Nephron (organoid): Measurements from ENCODE around the gene TNFRSF25.

Source experiments
- H3K27ac Mint-ChIP-seq, 3 experiments: 2 replicates each; pipeline ENCODE4 v1.8.0; 2020; ENCODE audit warnings: mixed read lengths in 3 of 3, mild to moderate bottlenecking in 2 of 3, moderate library complexity in 1 of 3
- H3K27me3 Mint-ChIP-seq: 2 replicates; pipeline ENCODE4 v1.8.0; 2021; ENCODE audit warnings: low read depth, mild to moderate bottlenecking, moderate library complexity, mixed read lengths
- H3K36me3 Mint-ChIP-seq: 2 replicates; pipeline ENCODE4 v1.8.0; 2020; ENCODE audit warnings: low read depth, mixed read lengths
- H3K4me1 Mint-ChIP-seq: 2 replicates; pipeline ENCODE4 v1.8.0; 2020; ENCODE audit warnings: mixed read lengths
- H3K4me3 Mint-ChIP-seq, 3 experiments: 2 replicates each; pipeline ENCODE4 v1.8.0; 2020; ENCODE audit warnings: mild to moderate bottlenecking in 3 of 3, mixed read lengths in 3 of 3, moderate library complexity in 2 of 3
- H3K9me3 Mint-ChIP-seq: 2 replicates; pipeline ENCODE4 v1.8.0; 2020; ENCODE audit warnings: mixed read lengths
- TF ChIP-seq, protein P1 (sequence below), 3 experiments: fragments of 200-600 bp; sonication (generic); IDR thresholded peaks; one replicate each; pipeline ENCODE4 v1.5.0; 2021; ENCODE audit warnings: antibody characterized with exemption in 3 of 3; ENCODE audit not compliant: unreplicated experiment in 3 of 3

The TNFRSF25 gene

DNA sequence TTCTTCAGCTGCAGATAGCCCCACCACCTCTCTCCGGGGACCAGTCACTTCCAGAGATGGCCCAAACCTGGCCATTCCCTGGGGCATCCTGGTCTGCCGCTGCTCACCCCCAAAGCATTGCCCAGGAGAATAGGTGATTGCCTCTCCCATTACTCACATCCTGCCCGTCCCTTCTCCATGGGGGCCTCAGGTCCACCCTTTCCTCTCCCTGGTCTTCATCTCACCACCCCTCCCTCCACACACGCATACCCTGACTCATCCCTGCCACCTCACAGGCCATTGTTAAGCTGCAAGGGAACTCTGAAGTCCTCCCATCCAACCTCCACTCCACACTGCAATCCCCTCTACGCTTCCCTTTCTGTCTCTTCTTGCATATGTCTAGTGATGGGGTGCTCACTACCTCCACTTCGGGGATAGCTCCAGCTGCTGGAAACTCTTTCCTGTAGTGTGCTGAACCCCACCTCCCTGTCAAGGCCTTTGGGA, 25.5 kb upstream of the TNFRSF25 start, which contains the start of gene PLEKHG5:
PLEKHG5 (minus strand) TSS at position 188 of the 483 bp plus-strand sequence. CDS start 14,096 bp downstream, outside the sequence.
- peaks cover 16% of the 10 kb centered on the region for H3K27me3 Mint-ChIP-seq

DNA sequence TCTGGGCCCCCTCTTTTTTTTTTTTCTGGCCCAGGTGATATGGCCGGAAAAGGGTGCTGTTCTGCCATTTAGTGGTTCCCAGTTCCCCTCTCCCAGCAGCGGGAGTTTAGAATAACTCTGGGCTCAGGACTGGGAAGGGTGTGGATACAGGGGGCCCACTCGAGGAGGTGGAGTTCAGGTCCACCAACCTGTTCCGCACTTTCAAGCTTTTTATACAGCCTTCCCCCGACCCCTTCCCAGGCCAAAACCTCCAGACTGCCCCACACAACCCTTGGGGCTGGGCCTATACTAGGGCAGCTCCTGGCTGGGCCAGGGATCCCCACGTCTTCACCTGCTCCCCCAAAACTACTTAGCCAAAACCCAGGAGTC, 25.1 kb upstream of the TNFRSF25 start:
- TF ChIP-seq, protein P1, sequence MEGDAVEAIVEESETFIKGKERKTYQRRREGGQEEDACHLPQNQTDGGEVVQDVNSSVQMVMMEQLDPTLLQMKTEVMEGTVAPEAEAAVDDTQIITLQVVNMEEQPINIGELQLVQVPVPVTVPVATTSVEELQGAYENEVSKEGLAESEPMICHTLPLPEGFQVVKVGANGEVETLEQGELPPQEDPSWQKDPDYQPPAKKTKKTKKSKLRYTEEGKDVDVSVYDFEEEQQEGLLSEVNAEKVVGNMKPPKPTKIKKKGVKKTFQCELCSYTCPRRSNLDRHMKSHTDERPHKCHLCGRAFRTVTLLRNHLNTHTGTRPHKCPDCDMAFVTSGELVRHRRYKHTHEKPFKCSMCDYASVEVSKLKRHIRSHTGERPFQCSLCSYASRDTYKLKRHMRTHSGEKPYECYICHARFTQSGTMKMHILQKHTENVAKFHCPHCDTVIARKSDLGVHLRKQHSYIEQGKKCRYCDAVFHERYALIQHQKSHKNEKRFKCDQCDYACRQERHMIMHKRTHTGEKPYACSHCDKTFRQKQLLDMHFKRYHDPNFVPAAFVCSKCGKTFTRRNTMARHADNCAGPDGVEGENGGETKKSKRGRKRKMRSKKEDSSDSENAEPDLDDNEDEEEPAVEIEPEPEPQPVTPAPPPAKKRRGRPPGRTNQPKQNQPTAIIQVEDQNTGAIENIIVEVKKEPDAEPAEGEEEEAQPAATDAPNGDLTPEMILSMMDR (IDR thresholded peaks at IDR 0.05; ENCODE audit: unreplicated experiment in 3 of 3): no peak
- Mint-ChIP-seq H3K4me3 (peak overlapping the region; percentile 80 to 83 (median 82)), H3K27me3 (peaks cover 18% of the 10 kb centered on the region), H3K36me3 (no peaks in the 10 kb centered on the region), H3K27ac (peak overlapping the region; percentile 48 to 57 (median 49)), H3K9me3 (no peaks in the 10 kb centered on the region), H3K4me1 (peaks cover 17% of the 10 kb centered on the region)

More for the DNA sequence above, 25.5 kb upstream of the TNFRSF25 start, which contains the start of gene PLEKHG5:
- H3K9me3 Mint-ChIP-seq: no peaks in the 10 kb centered on the region
- H3K4me3 Mint-ChIP-seq: peak within 1 kb of the TSS; percentile 80 to 83 (median 82)
- peaks cover 16% of the 10 kb centered on the region for H3K4me1 Mint-ChIP-seq
- peak within 1 kb of the TSS; percentile 48 to 57 (median 49) for H3K27ac Mint-ChIP-seq
- H3K36me3 Mint-ChIP-seq: no peaks in the 10 kb centered on the region
- TF ChIP-seq, protein P1 (IDR thresholded peaks at IDR 0.05; ENCODE audit: unreplicated experiment in 3 of 3): no peak

- Mint-ChIP-seq H3K27me3 (peaks cover 15% of the 10 kb centered on the region), H3K36me3 (no peaks in the 10 kb centered on the region), H3K9me3 (no peaks in the 10 kb centered on the region), H3K4me3 (peak overlapping the region; percentile 80 to 83 (median 82)), H3K27ac (no peak overlapping the region), H3K4me1 (peaks cover 17% of the 10 kb centered on the region)
- TF ChIP-seq, protein P1 (IDR thresholded peaks at IDR 0.05; ENCODE audit: unreplicated experiment in 3 of 3): peak; percentile 0 to 49 (median 26)
These were observed 24.5 kb upstream of the TNFRSF25 start for GRCh38 chr1:6490181-6491080.

- TF ChIP-seq, protein P1 (IDR thresholded peaks at IDR 0.05; ENCODE audit: unreplicated experiment in 3 of 3): peak; percentile 90 to 96 (median 95)
- Mint-ChIP-seq H3K4me1 (peaks cover 17% of the 10 kb centered on the region), H3K4me3 (peak overlapping the region; percentile 70 to 80 (median 76)), H3K9me3 (no peaks in the 10 kb centered on the region), H3K36me3 (no peaks in the 10 kb centered on the region), H3K27me3 (peaks cover 15% of the 10 kb centered on the region), H3K27ac (no peak overlapping the region)
These were observed 23.8 kb upstream of the TNFRSF25 start for GRCh38 chr1:6489799-6490180.

GRCh38 chr1:6489383-6489765, 23.4 kb upstream of the TNFRSF25 start:
- Mint-ChIP-seq H3K27me3 (peaks cover 15% of the 10 kb centered on the region), H3K4me1 (peaks cover 17% of the 10 kb centered on the region), H3K4me3 (peak overlapping the region; percentile 70 to 80 (median 76)), H3K27ac (no peak overlapping the region), H3K9me3 (no peaks in the 10 kb centered on the region), H3K36me3 (no peaks in the 10 kb centered on the region)
- TF ChIP-seq, protein P1 (IDR thresholded peaks at IDR 0.05; ENCODE audit: unreplicated experiment in 3 of 3): no peak
